CD4-positive, alpha-beta memory T cell (primary cell): ENCODE data around the gene NDUFAF8. TPM values are rescaled to one million over a fixed set of nuclear protein-coding genes. Genes with fewer than 3 reads are reported as not detected.

Experiments used
- CTCF ChIA-PET: fragments of 350-600 bp; sonication (Branson Sonifier 250); formaldehyde crosslinking; loops from one replicate; lab custom pipeline; 2021; ENCODE audit warnings: inconsistent platforms; ENCODE audit not compliant: partially characterized antibody; lab: Charles Lee
- POLR2A ChIA-PET: fragments of 350-600 bp; sonication (Branson Sonifier 250); formaldehyde crosslinking; loops from one replicate; lab custom pipeline; 2021; ENCODE audit not compliant: partially characterized antibody; lab: Charles Lee
- DNase-seq, 5 donors: peaks; one replicate each; pipeline versions ENCODE4 v3.0.0 to v3.0.0-alpha.2; 2020 to 2022; ENCODE audit warnings: mixed read lengths in 1 of 5
- H3K27ac ChIP-seq: one replicate; pipeline ENCODE4 v1.7.0; 2013; ENCODE audit warnings: low read depth, low read length
- H3K27me3 ChIP-seq: 2 replicates; pipeline ENCODE4 v1.7.0; 2013; ENCODE audit warnings: mild to moderate bottlenecking, low read length, moderate library complexity; ENCODE audit not compliant: insufficient read depth
- H3K36me3 ChIP-seq: 2 replicates; pipeline ENCODE4 v1.7.0; 2013; ENCODE audit warnings: mild to moderate bottlenecking, low read length, moderate library complexity; ENCODE audit not compliant: insufficient read depth
- H3K4me1 ChIP-seq: 2 replicates; pipeline ENCODE4 v1.7.0; 2013; ENCODE audit warnings: mild to moderate bottlenecking, low read length, moderate library complexity; ENCODE audit not compliant: insufficient read depth
- H3K4me3 ChIP-seq, 2 donors: one replicate each; pipeline ENCODE4 v1.7.0; 2013; ENCODE audit warnings: low read length in 2 of 2, mild to moderate bottlenecking in 1 of 2
- H3K9me3 ChIP-seq, 2 donors: one replicate each; pipeline ENCODE4 v1.7.0; 2013; ENCODE audit warnings: low read length in 2 of 2, control low read depth in 1 of 2; ENCODE audit not compliant: control insufficient read depth in 1 of 2
- H3K27ac Mint-ChIP-seq, 7 donors: one replicate each; pipeline ENCODE4 v1.8.0; 2020 to 2021; ENCODE audit warnings: mixed read lengths in 7 of 7, mild to moderate bottlenecking in 6 of 7, inconsistent platforms in 3 of 7, moderate library complexity in 3 of 7
- H3K27me3 Mint-ChIP-seq, 2 donors: one replicate each; pipeline ENCODE4 v1.8.0; 2020 to 2021; ENCODE audit warnings: mixed read lengths in 2 of 2
- H3K36me3 Mint-ChIP-seq, 2 donors: one replicate each; pipeline ENCODE4 v1.8.0; 2020 to 2021; ENCODE audit warnings: mixed read lengths in 2 of 2, inconsistent platforms in 1 of 2, mild to moderate bottlenecking in 1 of 2
- H3K4me1 Mint-ChIP-seq, 4 donors: one replicate each; pipeline ENCODE4 v1.8.0; 2020 to 2021; ENCODE audit warnings: mixed read lengths in 4 of 4, mild to moderate bottlenecking in 1 of 4
- H3K4me3 Mint-ChIP-seq, 8 donors: one replicate each; pipeline ENCODE4 v1.8.0; 2020 to 2021; ENCODE audit warnings: mixed read lengths in 8 of 8, mild to moderate bottlenecking in 7 of 8, moderate library complexity in 6 of 8, inconsistent platforms in 3 of 8
- H3K9me3 Mint-ChIP-seq, 8 donors: one replicate each; pipeline ENCODE4 v1.8.0; 2020 to 2021; ENCODE audit warnings: mixed read lengths in 8 of 8, mild to moderate bottlenecking in 5 of 8, inconsistent platforms in 3 of 8, moderate library complexity in 1 of 8
- intact Hi-C: fragments of 100-400 bp; cut with micrococcal nuclease; formaldehyde crosslinking; loops from one replicate; pipeline ENCODE4 v1.15.1; 2023
- polyA plus RNA-seq, 2 donors: library from polyadenylated mRNA; unstranded; fragments of 300-500 nt; fragmentation: Illumina TruSeq; gene quantifications; one replicate each; pipeline ENCODE4 v1.2.3, GENCODE V29; 2021
- total RNA-seq, 2 experiments: library from RNA; stranded (reverse); gene quantifications; one replicate each; pipeline ENCODE4 v1.2.3, GENCODE V29; 2021

Gene NDUFAF8
- total and polyA plus RNA-seq, 4 experiments from 2014 or later, result 40.1 to 78.6 (median 54.8) TPM

- no peak overlapping the region for H3K4me3 Mint-ChIP-seq
- CTCF ChIA-PET, result no interaction called here
- H3K9me3 ChIP-seq, result no peaks in the 10 kb centered on the region
- intact Hi-C loops, result no loop called here
- H3K27ac ChIP-seq, result no peak overlapping the region
- H3K27ac Mint-ChIP-seq, result no peak overlapping the region
- no peaks in the 10 kb centered on the region for H3K4me1 ChIP-seq
- no peaks in the 10 kb centered on the region for H3K36me3 Mint-ChIP-seq
- no peaks in the 10 kb centered on the region for H3K36me3 ChIP-seq
- no peaks in the 10 kb centered on the region for H3K4me1 Mint-ChIP-seq
- H3K27me3 ChIP-seq, result no peaks in the 10 kb centered on the region
- H3K27me3 Mint-ChIP-seq, result no peaks in the 10 kb centered on the region
- no peak overlapping the region for H3K4me3 ChIP-seq
- no peak for DNase-seq
- POLR2A ChIA-PET, result no interaction called here
- H3K9me3 Mint-ChIP-seq, result no peaks in the 10 kb centered on the region
Observed at GRCh38 chr17:81197409-81197795, 41.7 kb upstream of the NDUFAF8 start.

GRCh38 chr17:81197831-81198490 is 41.2 kb upstream of the NDUFAF8 start:
- no peak for DNase-seq
- ChIA-PET CTCF (no interaction called here), POLR2A (no interaction called here)
- no peaks in the 10 kb centered on the region for H3K4me1 ChIP-seq
- Mint-ChIP-seq H3K4me3 (no peak overlapping the region), H3K27ac (no peak overlapping the region), H3K9me3 (no peaks in the 10 kb centered on the region), H3K27me3 (no peaks in the 10 kb centered on the region), H3K36me3 (no peaks in the 10 kb centered on the region), H3K4me1 (no peaks in the 10 kb centered on the region)
- H3K9me3 ChIP-seq, result no peaks in the 10 kb centered on the region
- H3K27me3 ChIP-seq, result no peaks in the 10 kb centered on the region
- H3K27ac ChIP-seq, result no peak overlapping the region
- H3K36me3 ChIP-seq, result no peaks in the 10 kb centered on the region
- no peak overlapping the region for H3K4me3 ChIP-seq
- intact Hi-C loops, result no loop called here

- no peaks in the 10 kb centered on the region for H3K27me3 Mint-ChIP-seq
- Histone ChIP-seq H3K36me3 (no peaks in the 10 kb centered on the region), H3K4me3 (no peak overlapping the region), H3K4me1 (no peaks in the 10 kb centered on the region), H3K9me3 (no peaks in the 10 kb centered on the region), H3K27ac (no peak overlapping the region), H3K27me3 (no peaks in the 10 kb centered on the region)
- ChIA-PET CTCF (no interaction called here), POLR2A (no interaction called here)
- H3K9me3 Mint-ChIP-seq, result no peaks in the 10 kb centered on the region
- intact Hi-C loops, result no loop called here
- DNase-seq, result peak in 1 of 5 donors; percentile 19
- H3K36me3 Mint-ChIP-seq, result no peaks in the 10 kb centered on the region
- H3K4me3 Mint-ChIP-seq, result no peak overlapping the region
- H3K4me1 Mint-ChIP-seq, result no peaks in the 10 kb centered on the region
- no peak overlapping the region for H3K27ac Mint-ChIP-seq
Observed at GRCh38 chr17:81198826-81199481, 40.2 kb upstream of the NDUFAF8 start.

- POLR2A ChIA-PET, result no interaction called here
- CTCF ChIA-PET, result no interaction called here
- Mint-ChIP-seq H3K4me1 (no peaks in the 10 kb centered on the region), H3K9me3 (no peaks in the 10 kb centered on the region), H3K36me3 (no peaks in the 10 kb centered on the region), H3K4me3 (no peak overlapping the region), H3K27me3 (no peaks in the 10 kb centered on the region), H3K27ac (no peak overlapping the region)
- H3K27me3 ChIP-seq, result no peaks in the 10 kb centered on the region
- no peak overlapping the region for H3K27ac ChIP-seq
- no peaks in the 10 kb centered on the region for H3K9me3 ChIP-seq
- no peak overlapping the region for H3K4me3 ChIP-seq
- H3K36me3 ChIP-seq, result no peaks in the 10 kb centered on the region
- H3K4me1 ChIP-seq, result no peaks in the 10 kb centered on the region
- DNase-seq, result peak in 1 of 5 donors; percentile 20
- intact Hi-C loops, result no loop called here
Observed at GRCh38 chr17:81199482-81199830, 39.7 kb upstream of the NDUFAF8 start.

GRCh38 chr17:81200201-81200600 is 38.9 kb upstream of the NDUFAF8 start:
- intact Hi-C loops, result no loop called here
- H3K4me3 Mint-ChIP-seq, result no peak overlapping the region
- Histone ChIP-seq H3K9me3 (no peaks in the 10 kb centered on the region), H3K4me1 (no peaks in the 10 kb centered on the region), H3K4me3 (no peak overlapping the region), H3K36me3 (no peaks in the 10 kb centered on the region), H3K27me3 (no peaks in the 10 kb centered on the region), H3K27ac (no peak overlapping the region)
- no peak overlapping the region for H3K27ac Mint-ChIP-seq
- no peaks in the 10 kb centered on the region for H3K9me3 Mint-ChIP-seq
- no peak for DNase-seq
- CTCF ChIA-PET, result no interaction called here
- H3K36me3 Mint-ChIP-seq, result no peaks in the 10 kb centered on the region
- H3K4me1 Mint-ChIP-seq, result no peaks in the 10 kb centered on the region
- POLR2A ChIA-PET, result no interaction called here
- no peaks in the 10 kb centered on the region for H3K27me3 Mint-ChIP-seq

GRCh38 chr17:81200695-81201580 is 38.2 kb upstream of the NDUFAF8 start:
- intact Hi-C loops, result no loop called here
- H3K4me3 ChIP-seq, result no peak overlapping the region
- Mint-ChIP-seq H3K27ac (no peak overlapping the region), H3K27me3 (no peaks in the 10 kb centered on the region), H3K4me1 (no peaks in the 10 kb centered on the region), H3K9me3 (no peaks in the 10 kb centered on the region), H3K4me3 (no peak overlapping the region), H3K36me3 (no peaks in the 10 kb centered on the region)
- H3K4me1 ChIP-seq, result no peaks in the 10 kb centered on the region
- H3K9me3 ChIP-seq, result no peaks in the 10 kb centered on the region
- no peaks in the 10 kb centered on the region for H3K27me3 ChIP-seq
- CTCF ChIA-PET, result no interaction called here
- H3K36me3 ChIP-seq, result no peaks in the 10 kb centered on the region
- POLR2A ChIA-PET, result no interaction called here
- DNase-seq, result peak in 1 of 5 donors; percentile 31
- H3K27ac ChIP-seq, result no peak overlapping the region

GRCh38 chr17:81202318-81202717 is 36.8 kb upstream of the NDUFAF8 start:
- CTCF ChIA-PET, result no interaction called here
- H3K4me1 ChIP-seq, result no peaks in the 10 kb centered on the region
- H3K27ac ChIP-seq, result no peak overlapping the region
- POLR2A ChIA-PET, result no interaction called here
- Mint-ChIP-seq H3K4me3 (no peak overlapping the region), H3K27ac (no peak overlapping the region), H3K9me3 (no peaks in the 10 kb centered on the region), H3K27me3 (no peaks in the 10 kb centered on the region), H3K36me3 (no peaks in the 10 kb centered on the region), H3K4me1 (no peaks in the 10 kb centered on the region)
- no peaks in the 10 kb centered on the region for H3K27me3 ChIP-seq
- no peak for DNase-seq
- H3K9me3 ChIP-seq, result no peaks in the 10 kb centered on the region
- no peak overlapping the region for H3K4me3 ChIP-seq
- intact Hi-C loops, result no loop called here
- H3K36me3 ChIP-seq, result no peaks in the 10 kb centered on the region
